ENCODE results near the gene TRPC4AP. TPM values are rescaled to one million over a fixed set of nuclear protein-coding genes. Genes with fewer than 3 reads are reported as not detected.

Gene TRPC4AP
- total and polyA plus RNA-seq, 2 of the 8 experiments (the other 6 are each of a cell fraction or from before 2014, with no cell fraction given): 73.1 to 74.8 TPM

GRCh38 chr20:35011589-35012226, 80.9 kb downstream of the TRPC4AP start:
- no peak overlapping the region for H2BK120ac ChIP-seq (replicated peaks; ENCODE audit: low read depth, low read length)
- CTCF ChIA-PET (ENCODE audit: partially characterized antibody): interaction anchor here (0.5 to 9.9 kb wide), 6 partner anchors 10 to 138 kb away, joined by 3 to 44 read pairs (median 4); partner anchors contain the start of gene TRPC4AP
- H3K14ac ChIP-seq (ENCODE audit: insufficient read length): no peak overlapping the region
- H3K79me1 ChIP-seq (ENCODE audit: low read depth, low read length): no peaks in the 10 kb centered on the region; the same call in 1 of the 2 replicates
- FAIRE-seq (no peak), DNase-seq (ENCODE audit: low read depth in 1 of 2, low spot score in 2 of 2) (no peak)
- no peak overlapping the region for H3K23ac ChIP-seq (ENCODE audit: insufficient read length)
- no peaks in the 10 kb centered on the region for H3K79me2 ChIP-seq (ENCODE audit: control insufficient read depth in 1 of 2, insufficient read depth in 2 of 2, low read length in 2 of 2)
- H2BK20ac ChIP-seq (ENCODE audit: low read length): no peak overlapping the region
- no peaks in the 10 kb centered on the region for H3K27me3 ChIP-seq (replicated peaks in 1 of 4; ENCODE audit: control insufficient read depth in 3 of 4, extremely low read depth in 1 of 4, insufficient read depth in 3 of 4, low read length in 3 of 4)
- TF ChIP-seq E2F6 (IDR thresholded peaks at IDR 0.05): no peak
- no peak for TF ChIP-seq HDAC2 (IDR thresholded peaks at IDR 0.05; ENCODE audit: borderline replicate concordance in 1 of 2, low read depth in 2 of 2, low read length in 2 of 2)
- no peak for TF ChIP-seq GABPA (IDR thresholded peaks at IDR 0.05; ENCODE audit: borderline replicate concordance, insufficient read depth, low read length)
- TF ChIP-seq TAF7 (optimal IDR thresholded peaks at IDR 0.05; ENCODE audit: borderline replicate concordance, low read depth, low read length): no peak
- TF ChIP-seq SP2 (IDR thresholded peaks at IDR 0.05; ENCODE audit: low read length): no peak
- TF ChIP-seq MAFK (IDR thresholded peaks at IDR 0.05; ENCODE audit: low read depth, low read length): no peak
- no peak for TF ChIP-seq KDM4A (IDR thresholded peaks at IDR 0.05; ENCODE audit: low read depth, low read length, severe bottlenecking)
- no peak for TF ChIP-seq SIRT6 (IDR thresholded peaks at IDR 0.05; ENCODE audit: low read length)
- peaks cover 23 to 85% (median 49%) of the 10 kb centered on the region in 4 experiments for H3K36me3 ChIP-seq (ENCODE audit: control insufficient read depth in 2 of 4, insufficient read depth in 4 of 4, low read length in 3 of 4)
- H3K9me3 ChIP-seq (ENCODE audit: insufficient read depth in 2 of 2, low read depth in 1 of 2, low read length in 1 of 2): no peaks in the 10 kb centered on the region
- peaks cover 0 to 14% of the 10 kb centered on the region in 2 experiments for H4K20me1 ChIP-seq (replicated peaks in 1 of 2; ENCODE audit: control insufficient read depth in 1 of 2, insufficient read depth in 2 of 2, low read length in 2 of 2)
- H4K91ac ChIP-seq (replicated peaks; ENCODE audit: insufficient read length, low read length): no peak overlapping the region
- H2BK5ac ChIP-seq (ENCODE audit: low read depth, low read length): no peak overlapping the region
- H2BK15ac ChIP-seq (ENCODE audit: low read length): no peak overlapping the region
- H3K9ac ChIP-seq (replicated peaks in 1 of 4; ENCODE audit: extremely low read depth in 1 of 4, low read depth in 3 of 4, low read length in 3 of 4): no peak overlapping the region
- H3K4ac ChIP-seq (replicated peaks; ENCODE audit: insufficient read length, low read depth, low read length): no peak overlapping the region
- 0 out of 7 replicates have a peak, but pooled peaks cover 0 to 2% (median 0%) of the 10 kb centered on the region in 4 experiments for H3K4me1 ChIP-seq (replicated peaks in 1 of 4; ENCODE audit: control insufficient read depth in 3 of 4, insufficient read depth in 4 of 4, low read length in 3 of 4)
- H3K56ac ChIP-seq (replicated peaks; ENCODE audit: insufficient read length, low read depth, low read length): no peak overlapping the region
- H2BK12ac ChIP-seq (ENCODE audit: low read depth, low read length): no peak overlapping the region
- H2AFZ ChIP-seq (ENCODE audit: low read length): no peak overlapping the region
- POLR2A ChIA-PET (ENCODE audit: partially characterized antibody): interaction anchor here (1.6 kb wide), 1 partner anchor 10 kb away, joined by 3 read pairs; no protein-coding TSS in a partner anchor
- no peak overlapping the region for H3K4me2 ChIP-seq (ENCODE audit: insufficient read depth in 1 of 2, low read depth in 2 of 2, low read length in 2 of 2)
- no peak overlapping the region for H3K4me3 ChIP-seq (ENCODE audit: extremely low read depth in 1 of 4, insufficient read depth in 2 of 4, low read depth in 3 of 4, low read length in 4 of 4)
- H3K18ac ChIP-seq (ENCODE audit: extremely low read depth, low read length): no peak overlapping the region
- H3K27ac ChIP-seq (ENCODE audit: low read depth, low read length): no peak overlapping the region
- 85% methylated on average over 5 of the region's 5 CpGs; no CpG with 5 or more reads in 1 of the 2 experiments for whole genome bisulfite sequencing, 2 experiments (ENCODE audit: extremely low coverage in 1 of 2, insufficient coverage in 1 of 2, insufficient read length in 1 of 2, insufficient replicate concordance in 2 of 2, low coverage in 1 of 2, low lambda C conversion rate in 2 of 2, missing lambda C conversion rate in 1 of 2)
- H4K8ac ChIP-seq (ENCODE audit: extremely low read depth, insufficient read depth, low read length): no peak overlapping the region
- H3K23me2 ChIP-seq (ENCODE audit: low read depth, low read length): no peaks in the 10 kb centered on the region
- H2AK5ac ChIP-seq (ENCODE audit: low read depth, low read length): no peak overlapping the region
- H4K5ac ChIP-seq (ENCODE audit: insufficient read length, low read depth, low read length): no peak overlapping the region

Data from H1 (cell line).